WI38 (cell line): ENCODE data around the gene MEDAG.

Experiments used
- H3K4me3 ChIP-seq: 2 replicates; pipeline ENCODE4 v1.5.1; 2011; ENCODE audit warnings: low read depth, mild to moderate bottlenecking, control low read depth, low read length
- TF ChIP-seq, protein P1 (sequence below): IDR thresholded peaks from 2 replicates; pipeline ENCODE4 v1.5.1; 2012; ENCODE audit warnings: low read depth, mild to moderate bottlenecking, control low read depth, low read length

Gene MEDAG

DNA sequence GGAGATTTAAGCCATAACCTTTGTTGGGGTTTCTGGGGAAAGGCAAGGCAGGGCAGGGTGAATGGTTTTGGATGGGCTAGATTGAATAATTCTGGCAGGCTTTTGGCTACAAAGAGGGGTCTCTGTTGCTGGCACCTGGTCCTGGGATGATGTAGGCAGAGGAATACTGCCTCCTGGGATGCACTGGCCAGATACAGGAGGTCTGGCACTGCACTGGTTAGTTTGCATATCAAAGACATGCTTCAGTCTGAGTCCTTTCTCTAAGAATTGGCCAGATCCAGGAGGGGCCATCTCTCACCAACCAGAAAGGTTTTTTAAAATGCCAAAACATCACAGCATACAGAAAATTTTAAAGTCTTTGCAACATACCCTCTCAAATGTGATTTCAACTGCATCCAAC lies 8.0 kb upstream of the MEDAG start:
- TF ChIP-seq, protein P1, sequence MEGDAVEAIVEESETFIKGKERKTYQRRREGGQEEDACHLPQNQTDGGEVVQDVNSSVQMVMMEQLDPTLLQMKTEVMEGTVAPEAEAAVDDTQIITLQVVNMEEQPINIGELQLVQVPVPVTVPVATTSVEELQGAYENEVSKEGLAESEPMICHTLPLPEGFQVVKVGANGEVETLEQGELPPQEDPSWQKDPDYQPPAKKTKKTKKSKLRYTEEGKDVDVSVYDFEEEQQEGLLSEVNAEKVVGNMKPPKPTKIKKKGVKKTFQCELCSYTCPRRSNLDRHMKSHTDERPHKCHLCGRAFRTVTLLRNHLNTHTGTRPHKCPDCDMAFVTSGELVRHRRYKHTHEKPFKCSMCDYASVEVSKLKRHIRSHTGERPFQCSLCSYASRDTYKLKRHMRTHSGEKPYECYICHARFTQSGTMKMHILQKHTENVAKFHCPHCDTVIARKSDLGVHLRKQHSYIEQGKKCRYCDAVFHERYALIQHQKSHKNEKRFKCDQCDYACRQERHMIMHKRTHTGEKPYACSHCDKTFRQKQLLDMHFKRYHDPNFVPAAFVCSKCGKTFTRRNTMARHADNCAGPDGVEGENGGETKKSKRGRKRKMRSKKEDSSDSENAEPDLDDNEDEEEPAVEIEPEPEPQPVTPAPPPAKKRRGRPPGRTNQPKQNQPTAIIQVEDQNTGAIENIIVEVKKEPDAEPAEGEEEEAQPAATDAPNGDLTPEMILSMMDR = no peak
- H3K4me3 ChIP-seq = no peak overlapping the region

DNA sequence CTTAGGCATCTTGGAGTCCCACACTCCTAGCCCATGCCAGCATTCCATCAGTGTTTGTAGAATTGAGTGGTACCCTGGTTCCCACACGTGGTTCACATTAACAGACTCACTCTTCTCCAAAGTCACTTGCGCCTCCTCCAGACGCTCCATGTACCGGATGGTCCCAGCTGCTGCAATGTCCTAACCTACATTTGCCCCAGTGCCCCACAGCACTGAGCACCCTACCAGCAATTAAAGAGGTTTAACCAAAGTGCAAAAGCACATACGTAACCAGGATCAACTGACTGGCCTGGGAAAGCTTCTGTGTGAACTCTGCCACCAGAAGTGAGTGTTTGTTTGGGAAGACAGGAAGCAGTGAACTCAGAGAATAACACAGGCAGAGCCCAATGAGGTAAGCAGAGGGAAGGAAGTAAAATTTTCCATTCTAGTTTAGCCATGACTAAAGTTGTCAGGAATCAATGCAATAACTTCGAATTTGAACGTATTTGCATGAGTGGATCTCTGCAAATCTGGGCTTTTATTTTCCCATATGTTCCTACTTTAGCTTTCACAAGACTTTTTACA lies 7.3 kb upstream of the MEDAG start:
- TF ChIP-seq, protein P1 = no peak
- H3K4me3 ChIP-seq = no peak overlapping the region

DNA sequence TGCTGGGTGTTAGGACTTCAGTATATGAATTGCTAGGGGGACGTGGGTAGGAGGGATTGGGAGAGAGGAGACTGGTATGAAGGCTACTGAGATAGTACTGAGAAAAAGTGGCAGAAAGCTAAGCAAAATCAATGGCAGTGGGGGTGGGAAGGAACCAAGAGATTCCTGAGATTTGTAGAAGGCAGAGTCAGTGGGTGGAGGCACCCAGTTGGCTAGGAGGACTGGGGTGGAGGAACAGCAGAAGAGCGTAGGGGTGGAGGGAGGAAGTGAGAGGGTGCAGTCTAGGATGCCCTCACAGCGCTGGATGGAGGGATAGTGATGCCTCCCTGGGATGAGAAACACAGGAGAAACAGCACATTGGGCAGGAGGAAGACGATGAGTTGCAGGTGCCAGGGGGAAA lies 5.6 kb upstream of the MEDAG start:
- no peak overlapping the region for H3K4me3 ChIP-seq
- TF ChIP-seq, protein P1 = no peak

DNA sequence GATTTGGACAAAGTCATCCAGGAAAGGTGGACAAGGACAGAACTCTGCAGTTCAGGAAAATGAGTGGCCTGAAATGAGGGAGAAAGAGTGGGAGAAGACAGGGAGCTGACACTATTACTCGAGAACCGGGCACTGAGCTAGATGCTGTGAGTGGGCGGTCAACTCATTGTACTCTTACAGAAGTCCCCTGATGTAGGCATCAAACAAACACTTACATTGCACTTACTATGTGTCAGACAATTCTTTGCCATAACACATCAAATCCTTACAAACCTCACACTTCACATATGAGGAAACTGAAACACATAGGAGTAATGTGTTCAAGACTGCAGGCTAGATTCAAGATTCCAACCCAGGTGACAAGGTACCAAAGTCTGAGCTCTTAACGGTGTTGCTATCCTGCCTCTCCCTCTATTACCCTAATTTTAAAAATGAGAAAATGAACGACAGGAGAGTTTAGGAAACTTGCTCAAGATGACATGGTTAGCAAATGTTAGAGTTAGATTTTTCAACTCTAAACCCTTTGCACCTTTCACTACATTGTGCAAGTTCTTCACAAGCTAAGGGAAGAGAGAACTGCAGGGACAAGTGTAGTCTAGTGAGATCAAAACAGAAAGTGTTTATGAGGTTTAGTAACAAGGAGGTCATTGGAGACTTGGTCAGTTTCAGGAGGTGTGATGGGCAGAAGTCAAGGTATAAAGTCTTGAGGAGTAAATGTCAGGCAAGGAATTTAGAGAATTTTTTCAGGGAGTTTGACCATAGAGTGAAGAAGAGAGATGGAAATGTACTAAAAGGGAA lies 4.9 kb upstream of the MEDAG start:
- no peak overlapping the region for H3K4me3 ChIP-seq
- TF ChIP-seq, protein P1 = no peak

DNA sequence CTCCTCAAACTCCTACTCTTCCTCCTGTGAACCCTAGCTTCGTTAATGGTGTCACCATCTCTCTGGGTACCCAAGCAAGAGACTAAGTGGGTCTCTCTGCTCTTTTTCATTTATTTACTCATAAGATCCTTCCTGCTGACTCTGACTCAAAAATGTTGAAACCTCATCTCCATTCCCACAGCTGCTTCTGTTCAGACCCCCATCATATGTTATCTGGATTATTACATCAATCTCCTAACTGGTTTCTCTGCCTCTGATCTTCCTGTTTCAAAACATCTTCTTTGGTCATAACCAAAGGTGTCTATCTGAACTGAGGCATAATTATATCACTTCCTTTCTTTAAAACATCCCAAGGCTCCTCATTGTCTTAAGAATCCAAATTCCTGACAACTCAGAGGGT lies 2.0 kb upstream of the MEDAG start:
- no peak overlapping the region for H3K4me3 ChIP-seq
- TF ChIP-seq, protein P1 = no peak

DNA sequence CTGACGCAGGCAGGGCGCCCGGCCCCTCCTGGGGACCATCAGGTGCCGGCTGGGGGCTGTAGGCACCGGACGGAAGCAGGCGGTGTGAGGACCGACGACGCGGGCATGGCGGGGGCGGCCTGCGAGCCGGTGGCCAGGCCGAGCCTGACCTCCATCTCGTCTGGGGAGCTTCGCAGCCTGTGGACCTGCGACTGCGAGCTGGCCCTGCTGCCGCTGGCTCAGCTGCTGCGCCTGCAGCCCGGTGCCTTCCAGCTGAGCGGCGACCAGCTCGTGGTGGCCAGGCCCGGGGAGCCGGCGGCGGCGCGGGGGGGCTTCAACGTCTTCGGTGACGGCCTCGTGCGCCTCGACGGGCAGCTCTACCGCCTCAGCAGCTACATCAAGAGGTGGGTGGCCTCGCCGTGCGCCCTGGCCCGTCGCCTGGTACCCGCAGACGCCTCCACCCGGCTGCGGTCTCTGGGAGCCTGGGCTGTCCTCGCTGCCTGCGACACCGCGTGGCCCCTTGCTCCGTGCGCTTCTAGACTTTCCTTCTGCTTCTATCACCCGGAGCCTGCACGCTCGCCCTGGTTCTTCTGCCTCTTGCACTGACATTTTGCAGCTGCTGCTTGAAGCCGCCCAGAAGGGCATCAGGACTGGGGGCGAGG lies 460 bp downstream of the MEDAG start:
- H3K4me3 ChIP-seq = no peak overlapping the region
- TF ChIP-seq, protein P1 = no peak
